ENCODE results near the gene RORC.

DNA sequence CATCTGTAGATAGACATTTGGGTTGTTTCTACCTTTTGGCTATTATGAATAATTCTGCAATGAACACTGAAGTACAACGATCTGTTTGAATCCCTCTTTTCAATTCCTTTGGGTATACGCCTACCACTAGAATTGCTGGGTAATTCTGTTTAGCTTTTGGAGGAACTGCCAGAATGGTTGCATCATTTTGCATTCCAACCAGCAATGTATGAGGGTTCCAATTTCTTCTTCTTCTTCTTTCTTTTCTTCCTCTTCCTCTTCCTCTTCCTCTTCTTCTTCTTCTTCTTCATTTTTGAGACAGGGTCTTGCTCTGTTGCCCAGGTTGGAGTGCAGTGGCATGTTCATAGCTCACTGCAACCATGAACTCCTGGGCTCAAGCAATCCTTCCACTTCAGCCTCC, 35.7 kb upstream of the RORC start:
- TF ChIP-seq, protein P1, sequence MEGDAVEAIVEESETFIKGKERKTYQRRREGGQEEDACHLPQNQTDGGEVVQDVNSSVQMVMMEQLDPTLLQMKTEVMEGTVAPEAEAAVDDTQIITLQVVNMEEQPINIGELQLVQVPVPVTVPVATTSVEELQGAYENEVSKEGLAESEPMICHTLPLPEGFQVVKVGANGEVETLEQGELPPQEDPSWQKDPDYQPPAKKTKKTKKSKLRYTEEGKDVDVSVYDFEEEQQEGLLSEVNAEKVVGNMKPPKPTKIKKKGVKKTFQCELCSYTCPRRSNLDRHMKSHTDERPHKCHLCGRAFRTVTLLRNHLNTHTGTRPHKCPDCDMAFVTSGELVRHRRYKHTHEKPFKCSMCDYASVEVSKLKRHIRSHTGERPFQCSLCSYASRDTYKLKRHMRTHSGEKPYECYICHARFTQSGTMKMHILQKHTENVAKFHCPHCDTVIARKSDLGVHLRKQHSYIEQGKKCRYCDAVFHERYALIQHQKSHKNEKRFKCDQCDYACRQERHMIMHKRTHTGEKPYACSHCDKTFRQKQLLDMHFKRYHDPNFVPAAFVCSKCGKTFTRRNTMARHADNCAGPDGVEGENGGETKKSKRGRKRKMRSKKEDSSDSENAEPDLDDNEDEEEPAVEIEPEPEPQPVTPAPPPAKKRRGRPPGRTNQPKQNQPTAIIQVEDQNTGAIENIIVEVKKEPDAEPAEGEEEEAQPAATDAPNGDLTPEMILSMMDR (IDR thresholded peaks at IDR 0.05): no peak
- TF ChIP-seq CDX4 (CRISPR knock-in tag; IDR thresholded peaks at IDR 0.05; ENCODE audit: borderline replicate concordance) (no peak), NR2C2 (CRISPR knock-in tag; IDR thresholded peaks at IDR 0.05) (no peak), CREB1 (CRISPR knock-in tag; IDR thresholded peaks at IDR 0.05) (no peak), USF1 (CRISPR knock-in tag; IDR thresholded peaks at IDR 0.05) (no peak), SMAD4 (CRISPR knock-in tag; IDR thresholded peaks at IDR 0.05) (no peak), ZBTB21 (CRISPR knock-in tag; IDR thresholded peaks at IDR 0.05; ENCODE audit: borderline replicate concordance) (no peak), NR3C1 (CRISPR knock-in tag; conservative IDR thresholded peaks at IDR 0.05; ENCODE audit: low read depth) (no peak)
- TF ChIP-seq, protein P2, sequence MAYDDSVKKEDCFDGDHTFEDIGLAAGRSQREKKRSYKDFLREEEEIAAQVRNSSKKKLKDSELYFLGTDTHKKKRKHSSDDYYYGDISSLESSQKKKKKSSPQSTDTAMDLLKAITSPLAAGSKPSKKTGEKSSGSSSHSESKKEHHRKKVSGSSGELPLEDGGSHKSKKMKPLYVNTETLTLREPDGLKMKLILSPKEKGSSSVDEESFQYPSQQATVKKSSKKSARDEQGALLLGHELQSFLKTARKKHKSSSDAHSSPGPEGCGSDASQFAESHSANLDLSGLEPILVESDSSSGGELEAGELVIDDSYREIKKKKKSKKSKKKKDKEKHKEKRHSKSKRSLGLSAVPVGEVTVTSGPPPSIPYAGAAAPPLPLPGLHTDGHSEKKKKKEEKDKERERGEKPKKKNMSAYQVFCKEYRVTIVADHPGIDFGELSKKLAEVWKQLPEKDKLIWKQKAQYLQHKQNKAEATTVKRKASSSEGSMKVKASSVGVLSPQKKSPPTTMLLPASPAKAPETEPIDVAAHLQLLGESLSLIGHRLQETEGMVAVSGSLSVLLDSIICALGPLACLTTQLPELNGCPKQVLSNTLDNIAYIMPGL (CRISPR knock-in tag; IDR thresholded peaks at IDR 0.05): no peak
- TF ChIP-seq, protein P3, sequence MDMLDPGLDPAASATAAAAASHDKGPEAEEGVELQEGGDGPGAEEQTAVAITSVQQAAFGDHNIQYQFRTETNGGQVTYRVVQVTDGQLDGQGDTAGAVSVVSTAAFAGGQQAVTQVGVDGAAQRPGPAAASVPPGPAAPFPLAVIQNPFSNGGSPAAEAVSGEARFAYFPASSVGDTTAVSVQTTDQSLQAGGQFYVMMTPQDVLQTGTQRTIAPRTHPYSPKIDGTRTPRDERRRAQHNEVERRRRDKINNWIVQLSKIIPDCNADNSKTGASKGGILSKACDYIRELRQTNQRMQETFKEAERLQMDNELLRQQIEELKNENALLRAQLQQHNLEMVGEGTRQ (CRISPR knock-in tag; IDR thresholded peaks at IDR 0.05): no peak
- TF ChIP-seq, protein P4, sequence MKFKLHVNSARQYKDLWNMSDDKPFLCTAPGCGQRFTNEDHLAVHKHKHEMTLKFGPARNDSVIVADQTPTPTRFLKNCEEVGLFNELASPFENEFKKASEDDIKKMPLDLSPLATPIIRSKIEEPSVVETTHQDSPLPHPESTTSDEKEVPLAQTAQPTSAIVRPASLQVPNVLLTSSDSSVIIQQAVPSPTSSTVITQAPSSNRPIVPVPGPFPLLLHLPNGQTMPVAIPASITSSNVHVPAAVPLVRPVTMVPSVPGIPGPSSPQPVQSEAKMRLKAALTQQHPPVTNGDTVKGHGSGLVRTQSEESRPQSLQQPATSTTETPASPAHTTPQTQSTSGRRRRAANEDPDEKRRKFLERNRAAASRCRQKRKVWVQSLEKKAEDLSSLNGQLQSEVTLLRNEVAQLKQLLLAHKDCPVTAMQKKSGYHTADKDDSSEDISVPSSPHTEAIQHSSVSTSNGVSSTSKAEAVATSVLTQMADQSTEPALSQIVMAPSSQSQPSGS (CRISPR knock-in tag; IDR thresholded peaks at IDR 0.05; ENCODE audit: borderline replicate concordance, low read depth): no peak

All from WTC11 (cell line).